DND-41 (cell line): ENCODE results near the gene PEX5.

ENCODE experiments used
- ATAC-seq: fragments of 200-7000 bp; cut with Tn5 transposase; 3 replicates; pipeline ENCODE4 v1.9.1; 2021; ENCODE audit warnings: low read depth; ENCODE audit not compliant: insufficient read depth
- DNase-seq: peaks from one replicate; pipeline ENCODE4 v3.0.0-alpha.2; 2020
- H2AFZ ChIP-seq: 2 replicates; pipeline ENCODE4 v1.6.0; 2012; ENCODE audit warnings: low read depth, low read length
- H3K27ac ChIP-seq: 2 replicates; pipeline ENCODE4 v1.5.1; 2012; ENCODE audit warnings: low read length, inconsistent platforms
- H3K27me3 ChIP-seq: fragments of 200-600 bp; sonication (generic); 2 replicates; pipeline ENCODE4 v1.6.0; 2012; ENCODE audit warnings: low read length, mild to moderate bottlenecking, inconsistent platforms; ENCODE audit not compliant: insufficient read depth, poor library complexity
- H3K36me3 ChIP-seq: 2 replicates; pipeline ENCODE4 v1.5.1; 2012; ENCODE audit warnings: low read length, inconsistent platforms; ENCODE audit not compliant: insufficient read depth
- H3K4me1 ChIP-seq: 2 replicates; pipeline ENCODE4 v1.5.1; 2012; ENCODE audit warnings: mild to moderate bottlenecking, low read length; ENCODE audit not compliant: insufficient read depth
- H3K4me2 ChIP-seq: 2 replicates; pipeline ENCODE4 v1.6.0; 2012; ENCODE audit warnings: mild to moderate bottlenecking, moderate library complexity, low read length, inconsistent platforms; ENCODE audit not compliant: insufficient read depth
- H3K4me3 ChIP-seq, 2 experiments: fragments of 200-600 bp in 1 of 2; shearing (Covaris generic) in 1 of 2; 2 replicates each; pipeline ENCODE4 v1.5.1; 2012 to 2016; ENCODE audit warnings: inconsistent platforms in 2 of 2, low read length in 2 of 2, mild to moderate bottlenecking in 2 of 2, low read depth in 1 of 2, moderate library complexity in 1 of 2
- H3K79me2 ChIP-seq: 2 replicates; pipeline ENCODE4 v1.6.0; 2012; ENCODE audit warnings: low read length, inconsistent platforms; ENCODE audit not compliant: insufficient read depth
- H3K9ac ChIP-seq: 2 replicates; pipeline ENCODE4 v1.6.0; 2012; ENCODE audit warnings: low read depth, mild to moderate bottlenecking, inconsistent platforms, low read length, moderate library complexity
- H3K9me3 ChIP-seq: 2 replicates; pipeline ENCODE4 v1.5.1; 2012; ENCODE audit warnings: low read length, moderate library complexity, mild to moderate bottlenecking, inconsistent platforms; ENCODE audit not compliant: insufficient read depth, severe bottlenecking
- H4K20me1 ChIP-seq: 2 replicates; pipeline ENCODE4 v1.6.0; 2012; ENCODE audit warnings: low read length; ENCODE audit not compliant: insufficient read depth
- CTCF ChIP-seq: IDR thresholded peaks from 2 replicates; pipeline ENCODE4 v1.5.1; 2012; ENCODE audit warnings: borderline replicate concordance, low read length, moderate library complexity, mild to moderate bottlenecking; ENCODE audit not compliant: poor library complexity, severe bottlenecking; ENCODE audit errors: extremely low read depth
- EZH2 ChIP-seq: IDR thresholded peaks from 3 replicates; pipeline ENCODE4 v1.6.1; 2012; ENCODE audit warnings: borderline replicate concordance, low read depth, mild to moderate bottlenecking, moderate library complexity, low read length, inconsistent platforms; ENCODE audit not compliant: severe bottlenecking

PEX5 gene

GRCh38 chr12:7150841-7151240 is 38.6 kb upstream of the PEX5 start:
- H3K9ac ChIP-seq: no peak overlapping the region
- H3K27me3 ChIP-seq: no peaks in the 10 kb centered on the region
- H3K4me2 ChIP-seq: no peak overlapping the region
- DNase-seq (no peak), ATAC-seq (no peak)
- H3K9me3 ChIP-seq: no peaks in the 10 kb centered on the region
- H3K36me3 ChIP-seq: peaks cover 50% of the 10 kb centered on the region
- H2AFZ ChIP-seq: no peak overlapping the region
- H3K4me3 ChIP-seq: no peak overlapping the region
- H3K79me2 ChIP-seq: no peaks in the 10 kb centered on the region
- H4K20me1 ChIP-seq: no peaks in the 10 kb centered on the region
- no peak for TF ChIP-seq EZH2
- TF ChIP-seq CTCF: no peak
- no peak overlapping the region for H3K27ac ChIP-seq
- no peaks in the 10 kb centered on the region for H3K4me1 ChIP-seq

- peaks cover 45% of the 10 kb centered on the region for H3K36me3 ChIP-seq
- no peaks in the 10 kb centered on the region for H3K9me3 ChIP-seq
- no peak overlapping the region for H3K4me2 ChIP-seq
- no peaks in the 10 kb centered on the region for H4K20me1 ChIP-seq
- TF ChIP-seq CTCF (no peak), EZH2 (no peak)
- no peak for DNase-seq
- no peaks in the 10 kb centered on the region for H3K4me1 ChIP-seq
- H3K27me3 ChIP-seq: no peaks in the 10 kb centered on the region
- H3K9ac ChIP-seq: no peak overlapping the region
- no peak overlapping the region for H2AFZ ChIP-seq
- H3K4me3 ChIP-seq: no peak overlapping the region
- H3K79me2 ChIP-seq: no peaks in the 10 kb centered on the region
- ATAC-seq: no peak
- H3K27ac ChIP-seq: no peak overlapping the region
Measured at GRCh38 chr12:7151532-7151931, 38.0 kb upstream of the PEX5 start.

DNA sequence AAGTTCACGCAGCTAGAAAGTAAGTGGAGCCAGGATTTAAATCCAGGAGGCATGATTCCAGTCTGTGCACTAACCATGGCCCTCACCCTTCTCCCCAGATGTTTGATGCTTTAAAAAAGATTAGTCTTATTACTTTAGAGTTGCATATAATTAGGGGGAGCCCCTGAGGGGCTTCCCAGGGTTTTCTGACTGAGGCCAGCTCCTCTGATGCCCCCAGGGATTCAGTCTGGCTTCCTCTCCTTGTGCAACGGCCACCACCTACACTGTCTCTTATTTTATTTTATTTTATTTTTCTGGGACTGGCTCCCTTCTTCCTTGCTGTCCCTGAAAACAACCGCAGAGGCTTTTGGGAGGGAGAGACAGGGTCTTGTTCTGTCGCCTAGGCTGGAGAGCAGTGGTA is 36.7 kb upstream of the PEX5 start:
- Histone ChIP-seq H3K9ac (no peak overlapping the region), H3K4me1 (no peaks in the 10 kb centered on the region), H3K27me3 (no peaks in the 10 kb centered on the region), H3K4me3 (no peak overlapping the region), H2AFZ (no peak overlapping the region), H3K9me3 (no peaks in the 10 kb centered on the region), H3K79me2 (no peaks in the 10 kb centered on the region), H3K36me3 (peaks cover 40% of the 10 kb centered on the region), H3K4me2 (no peak overlapping the region), H4K20me1 (no peaks in the 10 kb centered on the region), H3K27ac (no peak overlapping the region)
- DNase-seq: no peak
- TF ChIP-seq EZH2: no peak
- TF ChIP-seq CTCF: no peak
- no peak for ATAC-seq

- H3K4me1 ChIP-seq: no peaks in the 10 kb centered on the region
- DNase-seq (no peak), ATAC-seq (no peak)
- no peak for TF ChIP-seq CTCF
- no peak for TF ChIP-seq EZH2
- H3K27me3 ChIP-seq: no peaks in the 10 kb centered on the region
- H3K9me3 ChIP-seq: no peaks in the 10 kb centered on the region
- no peak overlapping the region for H3K4me2 ChIP-seq
- no peak overlapping the region for H3K9ac ChIP-seq
- H4K20me1 ChIP-seq: no peaks in the 10 kb centered on the region
- H3K27ac ChIP-seq: no peak overlapping the region
- no peak overlapping the region for H3K4me3 ChIP-seq
- H3K36me3 ChIP-seq: peaks cover 32% of the 10 kb centered on the region
- H3K79me2 ChIP-seq: no peaks in the 10 kb centered on the region
- no peak overlapping the region for H2AFZ ChIP-seq
Measured at GRCh38 chr12:7154042-7154441, 35.4 kb upstream of the PEX5 start.
